Ramos (cell line): ENCODE data around the gene ENTPD8.
"Not testable (repeated sequence)": the region's sequence is repeated elsewhere in the genome, so short reads cannot be mapped to it uniquely, and the experiment has no call there.

ENCODE experiments used
- in situ Hi-C: fragments of 300-500 bp; cut with MboI; formaldehyde crosslinking; loops from one replicate; pipeline ENCODE4 v1.14.3; 2022; ENCODE audit warnings: low sequenced_read_pairs; ENCODE audit not compliant: unreplicated experiment

ENTPD8 gene

GRCh38 chr9:137389428-137389746, 51.8 kb downstream of the ENTPD8 start:
- in situ Hi-C loops, result no loop called here

- in situ Hi-C loops, result no loop called here
These were observed 52.3 kb downstream of the ENTPD8 start for GRCh38 chr9:137388589-137389427.

GRCh38 chr9:137387891-137388560, 53.1 kb downstream of the ENTPD8 start:
- in situ Hi-C loops, result no loop called here

- in situ Hi-C loops, result no loop called here
These were observed 53.9 kb downstream of the ENTPD8 start for GRCh38 chr9:137387114-137387890.

GRCh38 chr9:137386507-137387113, 54.5 kb downstream of the ENTPD8 start:
- in situ Hi-C loops, result not testable (repeated sequence)

GRCh38 chr9:137385061-137385655, 56.0 kb downstream of the ENTPD8 start:
- in situ Hi-C loops, result no loop called here
